ENCODE data around the gene GDF2.

Gene GDF2

GRCh38 chr10:47350671-47351640 is 28.7 kb downstream of the GDF2 start:
- H3K9ac ChIP-seq (ENCODE audit: low read depth in 1 of 2, low read length in 2 of 2), result no peak overlapping the region
- no peak overlapping the region for H3K4me3 ChIP-seq (ENCODE audit: low read depth in 1 of 2, low read length in 2 of 2)
- H3K4me1 ChIP-seq (ENCODE audit: control insufficient read depth in 1 of 2, insufficient read depth in 2 of 2, low read length in 2 of 2), result peaks cover 0 to 5% of the 10 kb centered on the region in 2 donors
- H3K27ac ChIP-seq (ENCODE audit: low read depth, low read length), result no peak overlapping the region
- H3K36me3 ChIP-seq (ENCODE audit: control insufficient read depth in 1 of 2, insufficient read depth in 2 of 2, low read length in 2 of 2), result no peaks in the 10 kb centered on the region
- no peaks in the 10 kb centered on the region for H3K27me3 ChIP-seq (ENCODE audit: control insufficient read depth in 1 of 2, insufficient read depth in 2 of 2, low read length in 2 of 2)
- no peaks in the 10 kb centered on the region for H3K9me3 ChIP-seq (ENCODE audit: control insufficient read depth in 1 of 2, low read length in 2 of 2)

GRCh38 chr10:47351899-47352815 is 29.9 kb downstream of the GDF2 start:
- Histone ChIP-seq H3K9me3 (ENCODE audit: control insufficient read depth in 1 of 2, low read length in 2 of 2) (no peaks in the 10 kb centered on the region), H3K9ac (ENCODE audit: low read depth in 1 of 2, low read length in 2 of 2) (no peak overlapping the region), H3K27me3 (ENCODE audit: control insufficient read depth in 1 of 2, insufficient read depth in 2 of 2, low read length in 2 of 2) (no peaks in the 10 kb centered on the region), H3K4me3 (ENCODE audit: low read depth in 1 of 2, low read length in 2 of 2) (no peak overlapping the region), H3K36me3 (ENCODE audit: control insufficient read depth in 1 of 2, insufficient read depth in 2 of 2, low read length in 2 of 2) (no peaks in the 10 kb centered on the region), H3K27ac (ENCODE audit: low read depth, low read length) (no peak overlapping the region), H3K4me1 (ENCODE audit: control insufficient read depth in 1 of 2, insufficient read depth in 2 of 2, low read length in 2 of 2) (no peaks in the 10 kb centered on the region)

GRCh38 chr10:47353351-47353750 is 31.1 kb downstream of the GDF2 start:
- Histone ChIP-seq H3K9me3 (ENCODE audit: control insufficient read depth in 1 of 2, low read length in 2 of 2) (no peaks in the 10 kb centered on the region), H3K27me3 (ENCODE audit: control insufficient read depth in 1 of 2, insufficient read depth in 2 of 2, low read length in 2 of 2) (no peaks in the 10 kb centered on the region), H3K4me1 (ENCODE audit: control insufficient read depth in 1 of 2, insufficient read depth in 2 of 2, low read length in 2 of 2) (no peaks in the 10 kb centered on the region), H3K27ac (ENCODE audit: low read depth, low read length) (no peak overlapping the region), H3K9ac (ENCODE audit: low read depth in 1 of 2, low read length in 2 of 2) (no peak overlapping the region), H3K36me3 (ENCODE audit: control insufficient read depth in 1 of 2, insufficient read depth in 2 of 2, low read length in 2 of 2) (no peaks in the 10 kb centered on the region), H3K4me3 (ENCODE audit: low read depth in 1 of 2, low read length in 2 of 2) (no peak overlapping the region)

- Histone ChIP-seq H3K9me3 (ENCODE audit: control insufficient read depth in 1 of 2, low read length in 2 of 2) (no peaks in the 10 kb centered on the region), H3K4me3 (ENCODE audit: low read depth in 1 of 2, low read length in 2 of 2) (no peak overlapping the region), H3K36me3 (ENCODE audit: control insufficient read depth in 1 of 2, insufficient read depth in 2 of 2, low read length in 2 of 2) (no peaks in the 10 kb centered on the region), H3K9ac (ENCODE audit: low read depth in 1 of 2, low read length in 2 of 2) (no peak overlapping the region), H3K27me3 (ENCODE audit: control insufficient read depth in 1 of 2, insufficient read depth in 2 of 2, low read length in 2 of 2) (no peaks in the 10 kb centered on the region), H3K27ac (ENCODE audit: low read depth, low read length) (no peak overlapping the region), H3K4me1 (ENCODE audit: control insufficient read depth in 1 of 2, insufficient read depth in 2 of 2, low read length in 2 of 2) (no peaks in the 10 kb centered on the region)
These were observed 31.9 kb downstream of the GDF2 start for GRCh38 chr10:47354165-47354564.

GRCh38 chr10:47354900-47355299 is 32.6 kb downstream of the GDF2 start:
- Histone ChIP-seq H3K9me3 (ENCODE audit: control insufficient read depth in 1 of 2, low read length in 2 of 2) (no peaks in the 10 kb centered on the region), H3K36me3 (ENCODE audit: control insufficient read depth in 1 of 2, insufficient read depth in 2 of 2, low read length in 2 of 2) (no peaks in the 10 kb centered on the region), H3K9ac (ENCODE audit: low read depth in 1 of 2, low read length in 2 of 2) (no peak overlapping the region), H3K27me3 (ENCODE audit: control insufficient read depth in 1 of 2, insufficient read depth in 2 of 2, low read length in 2 of 2) (no peaks in the 10 kb centered on the region), H3K4me3 (ENCODE audit: low read depth in 1 of 2, low read length in 2 of 2) (no peak overlapping the region), H3K4me1 (ENCODE audit: control insufficient read depth in 1 of 2, insufficient read depth in 2 of 2, low read length in 2 of 2) (no peaks in the 10 kb centered on the region), H3K27ac (ENCODE audit: low read depth, low read length) (no peak overlapping the region)

GRCh38 chr10:47356708-47357107 is 34.5 kb downstream of the GDF2 start:
- H3K27me3 ChIP-seq (ENCODE audit: control insufficient read depth in 1 of 2, insufficient read depth in 2 of 2, low read length in 2 of 2), result no peaks in the 10 kb centered on the region
- no peaks in the 10 kb centered on the region for H3K4me1 ChIP-seq (ENCODE audit: control insufficient read depth in 1 of 2, insufficient read depth in 2 of 2, low read length in 2 of 2)
- H3K9me3 ChIP-seq (ENCODE audit: control insufficient read depth in 1 of 2, low read length in 2 of 2), result no peaks in the 10 kb centered on the region
- no peak overlapping the region for H3K4me3 ChIP-seq (ENCODE audit: low read depth in 1 of 2, low read length in 2 of 2)
- H3K9ac ChIP-seq (ENCODE audit: low read depth in 1 of 2, low read length in 2 of 2), result no peak overlapping the region
- no peaks in the 10 kb centered on the region for H3K36me3 ChIP-seq (ENCODE audit: control insufficient read depth in 1 of 2, insufficient read depth in 2 of 2, low read length in 2 of 2)
- H3K27ac ChIP-seq (ENCODE audit: low read depth, low read length), result no peak overlapping the region

- Histone ChIP-seq H3K4me1 (ENCODE audit: control insufficient read depth in 1 of 2, insufficient read depth in 2 of 2, low read length in 2 of 2) (no peaks in the 10 kb centered on the region), H3K36me3 (ENCODE audit: control insufficient read depth in 1 of 2, insufficient read depth in 2 of 2, low read length in 2 of 2) (no peaks in the 10 kb centered on the region), H3K4me3 (ENCODE audit: low read depth in 1 of 2, low read length in 2 of 2) (no peak overlapping the region), H3K27me3 (ENCODE audit: control insufficient read depth in 1 of 2, insufficient read depth in 2 of 2, low read length in 2 of 2) (no peaks in the 10 kb centered on the region), H3K9me3 (ENCODE audit: control insufficient read depth in 1 of 2, low read length in 2 of 2) (no peaks in the 10 kb centered on the region), H3K27ac (ENCODE audit: low read depth, low read length) (no peak overlapping the region), H3K9ac (ENCODE audit: low read depth in 1 of 2, low read length in 2 of 2) (no peak overlapping the region)
These were observed 34.9 kb downstream of the GDF2 start for GRCh38 chr10:47357131-47357582.

GRCh38 chr10:47357911-47358310 is 35.7 kb downstream of the GDF2 start:
- Histone ChIP-seq H3K9ac (ENCODE audit: low read depth in 1 of 2, low read length in 2 of 2) (no peak overlapping the region), H3K9me3 (ENCODE audit: control insufficient read depth in 1 of 2, low read length in 2 of 2) (no peaks in the 10 kb centered on the region), H3K4me1 (ENCODE audit: control insufficient read depth in 1 of 2, insufficient read depth in 2 of 2, low read length in 2 of 2) (no peaks in the 10 kb centered on the region), H3K27ac (ENCODE audit: low read depth, low read length) (no peak overlapping the region), H3K27me3 (ENCODE audit: control insufficient read depth in 1 of 2, insufficient read depth in 2 of 2, low read length in 2 of 2) (no peaks in the 10 kb centered on the region), H3K4me3 (ENCODE audit: low read depth in 1 of 2, low read length in 2 of 2) (no peak overlapping the region), H3K36me3 (ENCODE audit: control insufficient read depth in 1 of 2, insufficient read depth in 2 of 2, low read length in 2 of 2) (no peaks in the 10 kb centered on the region)

- no peaks in the 10 kb centered on the region for H3K27me3 ChIP-seq (ENCODE audit: control insufficient read depth in 1 of 2, insufficient read depth in 2 of 2, low read length in 2 of 2)
- H3K9me3 ChIP-seq (ENCODE audit: control insufficient read depth in 1 of 2, low read length in 2 of 2), result no peaks in the 10 kb centered on the region
- H3K4me3 ChIP-seq (ENCODE audit: low read depth in 1 of 2, low read length in 2 of 2), result no peak overlapping the region
- H3K9ac ChIP-seq (ENCODE audit: low read depth in 1 of 2, low read length in 2 of 2), result no peak overlapping the region
- peaks cover 0 to 2% of the 10 kb centered on the region in 2 donors for H3K4me1 ChIP-seq (ENCODE audit: control insufficient read depth in 1 of 2, insufficient read depth in 2 of 2, low read length in 2 of 2)
- H3K27ac ChIP-seq (ENCODE audit: low read depth, low read length), result no peak overlapping the region
- H3K36me3 ChIP-seq (ENCODE audit: control insufficient read depth in 1 of 2, insufficient read depth in 2 of 2, low read length in 2 of 2), result no peaks in the 10 kb centered on the region
These were observed 36.2 kb downstream of the GDF2 start for GRCh38 chr10:47358457-47358856.

- Histone ChIP-seq H3K4me1 (ENCODE audit: control insufficient read depth in 1 of 2, insufficient read depth in 2 of 2, low read length in 2 of 2) (peaks cover under 1 to 7% of the 10 kb centered on the region in 2 donors), H3K4me3 (ENCODE audit: low read depth in 1 of 2, low read length in 2 of 2) (no peak overlapping the region), H3K36me3 (ENCODE audit: control insufficient read depth in 1 of 2, insufficient read depth in 2 of 2, low read length in 2 of 2) (no peaks in the 10 kb centered on the region), H3K27ac (ENCODE audit: low read depth, low read length) (no peak overlapping the region), H3K9me3 (ENCODE audit: control insufficient read depth in 1 of 2, low read length in 2 of 2) (no peaks in the 10 kb centered on the region), H3K9ac (ENCODE audit: low read depth in 1 of 2, low read length in 2 of 2) (no peak overlapping the region), H3K27me3 (ENCODE audit: control insufficient read depth in 1 of 2, insufficient read depth in 2 of 2, low read length in 2 of 2) (no peaks in the 10 kb centered on the region)
These were observed 36.8 kb downstream of the GDF2 start for GRCh38 chr10:47359101-47359500.
